Activated CD4-positive, alpha-beta T cell treated with anti-CD3 and anti-CD28 coated beads, Interleukin-2, amount 50 U/mL, for 48 hours (primary cell): ENCODE results near the gene SGMS1.
A peak's percentile ranks its signal among the peaks of the same experiment; 100 is the strongest.
"Not testable (repeated sequence)": the region's sequence is repeated elsewhere in the genome, so short reads cannot be mapped to it uniquely, and the experiment has no call there.

Source experiments
- DNase-seq, 2 experiments: peaks; one replicate each; pipeline ENCODE4 v3.0.0-alpha.2; 2020

Gene SGMS1

DNA sequence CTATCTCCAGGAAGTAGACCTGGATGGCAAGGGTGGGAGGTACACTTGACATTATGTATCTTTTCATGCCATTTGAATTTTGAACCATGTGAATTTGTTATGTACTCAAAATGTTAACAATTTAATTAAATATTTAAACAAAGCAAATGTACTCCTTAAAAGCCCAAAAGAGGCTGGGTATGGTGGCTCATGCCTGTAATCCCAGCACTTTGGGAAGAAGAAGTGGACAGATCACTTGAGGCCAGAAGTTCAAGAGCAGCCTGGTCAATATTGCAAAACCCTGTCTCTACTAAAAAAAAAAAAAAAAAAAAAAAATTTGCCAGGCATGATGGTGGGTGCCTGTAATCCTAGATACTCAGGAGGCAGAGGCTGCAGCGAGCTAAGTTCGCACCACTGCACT, 235.6 kb downstream of the SGMS1 start:
- DNase-seq, result no peak

GRCh38 chr10:50387732-50388073, 236.1 kb downstream of the SGMS1 start:
- DNase-seq, result no peak

GRCh38 chr10:50387007-50387731, 236.6 kb downstream of the SGMS1 start:
- DNase-seq, result no peak

- no peak for DNase-seq
Measured at GRCh38 chr10:50385624-50386023, 238.1 kb downstream of the SGMS1 start.

DNA sequence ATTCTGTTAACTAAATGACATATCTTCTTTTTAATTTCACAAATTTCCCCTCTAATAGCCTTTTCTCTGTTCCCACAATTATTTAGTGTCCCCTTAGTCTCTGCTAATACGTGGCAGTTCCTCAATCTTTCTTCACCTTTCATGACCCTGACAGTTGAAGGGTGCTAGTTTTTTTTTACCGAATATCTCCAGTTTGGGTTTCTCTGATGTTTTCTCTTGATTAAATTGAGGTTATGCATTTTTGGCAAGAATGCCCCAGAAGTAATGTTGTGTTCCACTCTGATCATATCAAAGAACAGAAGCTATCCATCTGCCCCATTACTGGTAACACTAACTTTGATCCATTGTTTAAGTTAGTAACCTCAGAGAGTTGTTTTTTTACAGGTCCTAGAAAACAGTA, 238.9 kb downstream of the SGMS1 start:
- no peak for DNase-seq

- no peak for DNase-seq
Measured at GRCh38 chr10:50384238-50384637, 239.5 kb downstream of the SGMS1 start.

DNA sequence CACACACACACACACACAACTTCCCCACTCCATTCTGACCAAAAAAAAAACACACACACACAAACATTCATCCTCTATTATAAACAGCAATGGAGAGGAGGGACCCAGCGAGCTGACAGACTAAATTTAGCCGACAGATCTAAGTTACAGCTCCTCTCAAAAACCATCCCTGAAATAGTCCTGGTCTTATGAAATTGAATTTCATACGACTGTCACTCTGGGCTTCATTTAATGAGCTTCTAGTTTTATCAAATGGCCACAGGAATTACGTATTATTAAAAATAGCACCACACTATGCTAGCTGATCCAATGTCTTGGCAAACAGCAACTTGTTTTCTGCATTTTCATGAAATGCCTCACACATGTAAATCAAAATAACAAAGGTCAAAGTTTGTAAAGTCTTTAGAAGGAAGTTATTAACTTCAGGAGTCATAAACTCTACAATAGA, 241.2 kb downstream of the SGMS1 start:
- no peak for DNase-seq

DNA sequence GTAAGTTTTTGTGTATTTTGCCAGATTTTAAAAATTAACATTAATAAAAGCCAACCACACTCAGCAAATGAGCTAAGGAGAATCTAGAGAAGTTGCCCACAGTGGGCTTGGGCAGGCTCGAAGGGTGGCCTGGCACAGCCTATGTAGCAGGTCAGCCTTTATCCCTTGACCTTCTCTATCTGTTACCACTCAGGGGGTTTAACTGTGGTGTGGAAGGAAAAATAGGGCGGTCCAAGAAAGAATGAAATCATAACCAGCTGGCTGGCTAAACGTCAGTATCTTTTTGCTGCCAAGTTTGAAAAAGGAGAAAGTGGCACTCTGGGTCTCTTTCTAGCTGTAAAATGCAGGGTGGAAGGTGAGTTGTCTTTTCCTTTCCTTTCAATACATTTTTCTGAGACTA, 242.1 kb downstream of the SGMS1 start:
- no peak for DNase-seq

GRCh38 chr10:50379616-50380015, 244.1 kb downstream of the SGMS1 start:
- no peak for DNase-seq

- DNase-seq, result no peak
Measured at GRCh38 chr10:50375745-50376144, 248.0 kb downstream of the SGMS1 start.

GRCh38 chr10:50375051-50375452, 248.7 kb downstream of the SGMS1 start:
- DNase-seq, result no peak

GRCh38 chr10:50373821-50374501, 249.8 kb downstream of the SGMS1 start:
- DNase-seq, result no peak

GRCh38 chr10:50369931-50370330, 253.8 kb downstream of the SGMS1 start:
- no peak for DNase-seq

DNA sequence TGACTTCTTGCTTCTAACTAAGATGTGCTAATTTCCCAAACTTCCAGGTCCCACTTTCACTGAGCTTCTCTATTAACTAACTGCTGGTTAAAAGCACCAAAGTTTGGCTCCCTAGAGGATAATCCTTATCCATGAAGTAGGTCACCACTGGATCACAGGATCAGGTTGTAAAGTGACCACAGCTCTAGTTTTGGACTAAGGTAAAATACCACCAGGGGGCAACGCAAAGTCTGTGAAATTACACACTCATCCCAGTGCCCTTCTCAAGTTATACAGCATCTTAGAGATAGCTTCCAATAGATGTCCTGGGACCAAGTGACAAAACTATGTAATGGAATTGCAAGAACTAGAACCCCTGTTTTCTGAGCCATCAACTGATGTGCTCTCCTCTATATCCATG, 256.0 kb downstream of the SGMS1 start:
- peak in 1 of 2 experiments; percentile 3 for DNase-seq

GRCh38 chr10:50366421-50366820, 257.3 kb downstream of the SGMS1 start:
- DNase-seq, result not testable (repeated sequence)

DNA sequence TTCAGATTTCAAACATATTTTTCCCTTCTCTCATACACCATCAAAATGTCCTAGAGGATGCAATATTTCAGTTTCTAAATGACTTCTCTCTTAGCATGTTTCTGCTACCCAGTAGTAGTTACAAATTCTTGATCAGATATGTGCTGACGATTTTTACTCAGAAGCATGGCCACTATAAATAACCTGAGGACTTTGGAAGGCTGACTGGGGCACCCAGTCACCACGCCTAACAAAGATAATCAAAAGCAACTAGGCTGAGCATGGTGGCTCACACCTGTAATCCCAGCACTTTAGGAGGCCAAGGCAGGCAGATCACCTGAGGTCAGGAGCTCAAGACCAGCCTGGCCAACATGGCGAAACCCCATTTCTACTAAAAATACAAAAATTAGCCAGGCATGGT, 259.0 kb downstream of the SGMS1 start:
- not testable (repeated sequence) for DNase-seq

- DNase-seq, result no peak
Measured at GRCh38 chr10:50362547-50363125, 261.1 kb downstream of the SGMS1 start.

DNA sequence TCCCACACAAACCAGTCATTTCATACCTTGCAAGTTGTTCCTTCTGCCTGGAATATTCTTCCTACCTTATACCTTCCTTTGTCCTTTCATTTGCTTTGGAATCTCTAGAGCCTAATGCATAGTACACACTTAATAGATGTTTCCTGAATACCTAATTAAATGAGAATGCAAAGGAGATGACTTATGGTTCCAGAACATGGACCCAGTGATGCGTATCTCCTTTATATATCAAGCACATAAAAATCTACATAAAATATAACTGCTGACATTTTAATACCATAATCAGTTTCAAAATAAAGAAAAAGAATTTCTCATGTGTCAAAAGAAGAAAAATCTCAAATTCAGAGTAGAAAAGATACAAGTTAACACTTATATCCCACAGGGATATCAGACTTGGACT, 261.8 kb downstream of the SGMS1 start:
- no peak for DNase-seq

DNA sequence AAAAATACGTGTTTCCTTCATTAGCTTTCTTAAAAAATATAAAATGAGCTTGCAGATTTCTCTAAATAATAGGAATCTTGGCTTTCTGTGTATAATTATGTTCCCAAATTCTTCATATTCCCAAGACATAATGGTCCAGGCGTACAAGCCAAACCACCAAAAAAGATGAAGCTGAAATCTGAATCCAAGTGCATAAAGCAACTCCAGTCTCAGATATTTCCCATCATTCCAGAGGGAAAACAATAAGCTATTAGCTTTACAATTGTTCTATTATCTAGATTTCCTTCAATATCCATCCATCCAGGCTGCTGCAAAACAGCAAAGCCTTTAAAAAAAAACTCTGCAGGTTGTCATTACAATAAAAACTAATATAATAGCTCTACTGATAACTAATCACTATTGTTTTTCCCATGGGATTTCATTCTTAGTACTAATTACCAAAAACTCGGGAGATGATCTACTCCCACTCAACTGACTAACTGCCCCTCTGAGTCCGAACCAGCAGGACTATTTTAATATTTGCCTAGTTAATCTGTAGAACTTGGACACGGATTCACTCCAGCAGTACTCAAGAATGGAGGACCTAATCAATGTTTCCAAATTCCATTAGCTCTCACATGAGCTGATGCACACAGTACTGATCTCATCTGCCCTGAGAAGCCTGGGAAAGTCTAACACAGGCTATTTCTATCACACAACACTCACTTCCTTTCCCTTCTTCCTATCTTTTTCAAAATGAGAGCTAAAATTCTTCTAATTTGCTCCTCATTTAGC, 263.5 kb downstream of the SGMS1 start:
- DNase-seq, result no peak

GRCh38 chr10:50358925-50359687, 264.6 kb downstream of the SGMS1 start:
- DNase-seq, result no peak

GRCh38 chr10:50358411-50358810, 265.3 kb downstream of the SGMS1 start:
- DNase-seq, result no peak

DNA sequence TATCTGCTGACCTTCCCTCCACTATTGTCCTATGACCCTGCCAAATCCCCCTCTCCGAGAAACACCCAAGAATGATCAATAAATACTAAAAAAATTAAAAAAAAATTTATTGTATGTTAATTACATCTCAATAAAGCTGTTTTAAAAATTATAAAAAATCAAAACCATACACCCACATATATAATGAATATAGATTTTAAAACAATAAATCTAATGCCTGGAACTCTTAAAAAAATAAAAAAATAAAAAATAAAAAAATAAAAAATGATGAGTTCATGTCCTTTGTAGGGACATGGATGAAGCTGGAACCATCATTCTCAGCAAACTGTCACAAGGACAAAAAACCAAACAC, 267.3 kb downstream of the SGMS1 start:
- not testable (repeated sequence) for DNase-seq
